Karpas-422 (cell line): ENCODE data around the gene GSTM2. TPM values are rescaled to one million over a fixed set of nuclear protein-coding genes. Genes with fewer than 3 reads are reported as not detected.
"Not testable (repeated sequence)": the region's sequence is repeated elsewhere in the genome, so short reads cannot be mapped to it uniquely, and the experiment has no call there.

Experiments
- DNase-seq: peaks from one replicate; pipeline ENCODE4 v3.0.0-alpha.2; 2015
- H2AFZ ChIP-seq: fragments of 200-600 bp; sonication (generic); 2 replicates; pipeline ENCODE4 v1.6.1; 2014; ENCODE audit warnings: antibody characterized with exemption, low read length, mixed read lengths
- H3K27ac ChIP-seq: fragments of 200-600 bp; sonication (generic); 2 replicates; pipeline ENCODE4 v1.5.1; 2014; ENCODE audit warnings: mild to moderate bottlenecking, low read length, moderate library complexity
- H3K27me3 ChIP-seq: fragments of 200-600 bp; sonication (generic); 2 replicates; pipeline ENCODE4 v1.6.1; 2014; ENCODE audit warnings: low read length, mixed read lengths
- H3K36me3 ChIP-seq: fragments of 200-600 bp; sonication (generic); 2 replicates; pipeline ENCODE4 v1.6.1; 2014; ENCODE audit warnings: low read length, mixed read lengths; ENCODE audit not compliant: insufficient read depth
- H3K4me1 ChIP-seq: fragments of 200-600 bp; sonication (generic); 2 replicates; pipeline ENCODE4 v1.6.1; 2014; ENCODE audit warnings: mild to moderate bottlenecking, low read length, mixed read lengths
- H3K4me2 ChIP-seq: fragments of 200-600 bp; sonication (generic); 2 replicates; pipeline ENCODE4 v1.6.1; 2014; ENCODE audit warnings: low read length, low read depth, mild to moderate bottlenecking; ENCODE audit not compliant: poor library complexity, severe bottlenecking
- H3K4me3 ChIP-seq: fragments of 200-600 bp; sonication (generic); 2 replicates; pipeline ENCODE4 v1.5.1; 2014; ENCODE audit warnings: mild to moderate bottlenecking, antibody characterized with exemption, low read length, mixed read lengths
- H3K79me2 ChIP-seq: fragments of 200-600 bp; sonication (generic); 2 replicates; pipeline ENCODE4 v1.6.1; 2014; ENCODE audit warnings: mild to moderate bottlenecking, low read length, mixed read lengths
- H3K9ac ChIP-seq: fragments of 200-600 bp; sonication (generic); 2 replicates; pipeline ENCODE4 v1.6.0; 2014; ENCODE audit warnings: low read length
- H3K9me2 ChIP-seq: fragments of 200-600 bp; sonication (generic), shearing (Covaris generic); replicated peaks from 2 replicates; pipeline ENCODE4 v1.6.0; 2014; ENCODE audit warnings: mild to moderate bottlenecking, low read length, moderate library complexity; ENCODE audit not compliant: insufficient read depth
- H3K9me3 ChIP-seq: fragments of 300-700, 200-600 bp; sonication (generic); 2 replicates; pipeline ENCODE4 v1.6.1; 2014; ENCODE audit warnings: low read length, mixed read lengths
- H4K20me1 ChIP-seq: fragments of 200-600 bp; sonication (generic); 2 replicates; pipeline ENCODE4 v1.6.1; 2014; ENCODE audit warnings: mild to moderate bottlenecking, antibody characterized with exemption, low read length, low read depth; ENCODE audit not compliant: insufficient read depth
- total RNA-seq: library from RNA; depleted of rRNA; stranded (reverse); fragments of >200 nt; shearing (Covaris generic); gene quantifications from 2 replicates; pipeline ENCODE4 v1.2.3, GENCODE V29; 2014; ENCODE audit warnings: low replicate concordance

GSTM2 gene
- total RNA-seq, 1 experiment from 2014 or later = 7.3 TPM

- no peaks in the 10 kb centered on the region for H4K20me1 ChIP-seq
- H3K4me2 ChIP-seq = peak within 1 kb of the TSS; percentile 62
- no peaks in the 10 kb centered on the region for H3K9me2 ChIP-seq
- H3K9ac ChIP-seq = peak within 1 kb of the TSS; percentile 73
- no peaks in the 10 kb centered on the region for H3K36me3 ChIP-seq
- no peak within 1 kb of the TSS for H3K27ac ChIP-seq
- no peaks in the 10 kb centered on the region for H3K27me3 ChIP-seq
- H3K79me2 ChIP-seq = no peaks in the 10 kb centered on the region
- H3K9me3 ChIP-seq = no peaks in the 10 kb centered on the region
- H3K4me3 ChIP-seq = peak within 1 kb of the TSS; percentile 63
- H3K4me1 ChIP-seq = peaks cover 4% of the 10 kb centered on the region; the same call in 1 of the 2 replicates
- peak within 1 kb of the TSS; percentile 89 for H2AFZ ChIP-seq
- peak; percentile 82 for DNase-seq
Measured at GRCh38 chr1:109687641-109688499, 20.0 kb downstream of the GSTM2 start, which contains the start of gene GSTM1. TSS of gene GSTM1 (plus strand) at chr1:109687817. CDS start at chr1:109687874, 57 bp downstream.

- Histone ChIP-seq H3K27ac (no peak overlapping the region), H3K27me3 (no peaks in the 10 kb centered on the region), H3K4me2 (no peak overlapping the region), H3K36me3 (no peaks in the 10 kb centered on the region), H3K4me1 (peaks cover 4% of the 10 kb centered on the region; the same call in 1 of the 2 replicates), H3K9me2 (no peaks in the 10 kb centered on the region), H3K4me3 (no peak overlapping the region), H4K20me1 (no peaks in the 10 kb centered on the region), H3K9ac (no peak overlapping the region), H3K9me3 (no peaks in the 10 kb centered on the region), H3K79me2 (no peaks in the 10 kb centered on the region), H2AFZ (no peak overlapping the region)
- no peak for DNase-seq
Measured at GRCh38 chr1:109689844-109690405, 22.1 kb downstream of the GSTM2 start.

GRCh38 chr1:109691759-109692158 is 23.9 kb downstream of the GSTM2 start:
- Histone ChIP-seq H3K9me2 (no peaks in the 10 kb centered on the region), H3K27me3 (no peaks in the 10 kb centered on the region), H3K27ac (no peak overlapping the region), H3K79me2 (no peaks in the 10 kb centered on the region), H2AFZ (no peak overlapping the region), H4K20me1 (no peaks in the 10 kb centered on the region), H3K4me1 (peaks cover 4% of the 10 kb centered on the region; the same call in 1 of the 2 replicates), H3K9ac (no peak overlapping the region), H3K36me3 (no peaks in the 10 kb centered on the region), H3K4me2 (no peak overlapping the region), H3K9me3 (no peaks in the 10 kb centered on the region), H3K4me3 (no peak overlapping the region)
- no peak for DNase-seq

- not testable (repeated sequence) for H3K9me3 ChIP-seq, H3K27ac ChIP-seq, H3K79me2 ChIP-seq, DNase-seq, H2AFZ ChIP-seq, H3K4me1 ChIP-seq, H3K36me3 ChIP-seq, H3K4me2 ChIP-seq, H3K9me2 ChIP-seq, H3K4me3 ChIP-seq, H3K9ac ChIP-seq, H4K20me1 ChIP-seq, H3K27me3 ChIP-seq
Measured at GRCh38 chr1:109694400-109694799, 26.5 kb downstream of the GSTM2 start.

- not testable (repeated sequence) for H3K36me3 ChIP-seq, H3K4me2 ChIP-seq, H3K27me3 ChIP-seq, H3K9ac ChIP-seq, H3K4me1 ChIP-seq, DNase-seq, H3K9me2 ChIP-seq, H2AFZ ChIP-seq, H4K20me1 ChIP-seq, H3K27ac ChIP-seq, H3K79me2 ChIP-seq, H3K4me3 ChIP-seq, H3K9me3 ChIP-seq
Measured at GRCh38 chr1:109695138-109695537, 27.3 kb downstream of the GSTM2 start.

- Histone ChIP-seq H3K27me3 (no peaks in the 10 kb centered on the region), H4K20me1 (no peaks in the 10 kb centered on the region), H3K27ac (no peak overlapping the region), H3K9ac (no peak overlapping the region), H3K4me3 (no peak overlapping the region), H3K9me2 (no peaks in the 10 kb centered on the region), H3K79me2 (no peaks in the 10 kb centered on the region), H3K9me3 (no peaks in the 10 kb centered on the region), H3K36me3 (no peaks in the 10 kb centered on the region), H3K4me2 (no peak overlapping the region), H3K4me1 (no peaks in the 10 kb centered on the region), H2AFZ (no peak overlapping the region)
- no peak for DNase-seq
Measured at GRCh38 chr1:109697066-109697465, 29.2 kb downstream of the GSTM2 start.

DNA sequence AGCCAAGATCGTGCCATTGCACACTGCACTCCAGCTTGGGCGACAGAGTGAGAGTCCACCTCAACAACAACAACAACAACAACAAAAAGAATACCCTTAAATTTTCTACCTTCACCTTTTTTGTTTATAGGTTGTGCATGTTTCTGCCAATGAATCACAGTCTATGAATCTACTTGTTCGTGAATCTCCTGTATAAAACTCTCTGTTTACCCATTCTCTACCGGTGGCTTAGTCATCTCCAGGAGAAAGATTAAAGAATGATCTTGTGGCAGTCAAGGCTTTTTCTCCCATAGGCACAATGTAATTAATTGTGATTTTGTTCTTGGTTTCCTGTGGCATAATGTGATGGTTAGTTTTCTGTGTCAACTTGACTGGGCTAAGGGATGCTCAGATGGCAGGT is 30.0 kb downstream of the GSTM2 start:
- H3K4me2 ChIP-seq, DNase-seq, H3K27me3 ChIP-seq, H3K27ac ChIP-seq, H4K20me1 ChIP-seq, H3K4me3 ChIP-seq, H3K9ac ChIP-seq, H3K9me3 ChIP-seq, H2AFZ ChIP-seq, H3K79me2 ChIP-seq, H3K36me3 ChIP-seq, H3K9me2 ChIP-seq, H3K4me1 ChIP-seq: not testable (repeated sequence)

DNA sequence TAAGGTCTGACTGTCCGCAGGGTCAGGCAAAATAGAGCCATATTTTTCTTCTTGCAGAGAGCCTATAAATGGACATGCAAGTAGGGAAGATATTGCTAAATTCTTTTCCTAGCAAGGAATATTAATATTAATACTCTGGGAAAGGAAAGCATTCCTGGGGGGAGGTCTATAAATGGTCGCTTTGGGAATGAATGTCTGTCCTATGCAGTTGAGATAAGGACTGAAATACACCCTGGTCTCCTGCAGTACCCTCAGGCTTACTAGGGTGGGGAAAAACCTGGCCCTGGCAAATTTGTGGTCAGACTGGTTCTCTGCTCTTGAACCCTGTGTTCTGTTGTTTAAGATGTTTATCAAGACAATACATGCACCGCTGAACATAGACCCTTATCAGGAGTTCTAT is 35.1 kb downstream of the GSTM2 start:
- H3K79me2 ChIP-seq, H3K9me2 ChIP-seq, H3K9ac ChIP-seq, H3K27ac ChIP-seq, H4K20me1 ChIP-seq, H3K36me3 ChIP-seq, H3K4me2 ChIP-seq, H2AFZ ChIP-seq, H3K4me3 ChIP-seq, H3K27me3 ChIP-seq, DNase-seq, H3K9me3 ChIP-seq, H3K4me1 ChIP-seq: not testable (repeated sequence)
